ENCODE results near the gene JAKMIP3.

Gene JAKMIP3

GRCh38 chr10:132113766-132114365, 48.1 kb downstream of the JAKMIP3 start:
- no peak for DNase-seq

GRCh38 chr10:132114953-132115520, 49.3 kb downstream of the JAKMIP3 start:
- DNase-seq: no peak

All from activated CD8-positive, alpha-beta memory T cell treated with anti-CD3 and anti-CD28 coated beads for 24 hours (primary cell).